CD4-positive, alpha-beta T cell treated with Interleukin-17A for 4 hours (primary cell): ENCODE data around the gene PPARGC1A.

Source experiments
- DNase-seq: peaks from one replicate; pipeline ENCODE4 v3.0.0-alpha.2; 2020; ENCODE audit warnings: mixed read lengths

Gene PPARGC1A

DNA sequence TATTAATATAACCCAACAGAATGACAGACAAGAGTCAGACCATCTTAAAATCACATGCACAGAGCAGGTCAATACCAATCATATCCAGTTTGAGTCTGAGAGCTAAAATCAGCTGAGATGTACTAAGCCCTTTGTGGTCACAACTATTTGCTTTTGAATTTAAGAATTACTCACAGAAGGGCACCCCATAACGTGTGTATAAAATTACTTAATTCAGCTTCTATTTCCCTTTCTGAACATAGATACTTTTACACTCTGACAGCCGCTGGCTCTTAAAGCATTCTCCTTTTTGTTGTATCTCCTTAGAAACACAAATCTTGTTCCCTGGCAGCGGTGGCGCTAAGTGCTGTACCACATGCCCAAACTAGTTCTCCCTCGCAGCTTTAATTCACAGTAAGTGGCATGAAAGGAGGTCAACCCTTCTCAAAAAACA, 14.8 kb upstream of the PPARGC1A start:
- no peak for DNase-seq

DNA sequence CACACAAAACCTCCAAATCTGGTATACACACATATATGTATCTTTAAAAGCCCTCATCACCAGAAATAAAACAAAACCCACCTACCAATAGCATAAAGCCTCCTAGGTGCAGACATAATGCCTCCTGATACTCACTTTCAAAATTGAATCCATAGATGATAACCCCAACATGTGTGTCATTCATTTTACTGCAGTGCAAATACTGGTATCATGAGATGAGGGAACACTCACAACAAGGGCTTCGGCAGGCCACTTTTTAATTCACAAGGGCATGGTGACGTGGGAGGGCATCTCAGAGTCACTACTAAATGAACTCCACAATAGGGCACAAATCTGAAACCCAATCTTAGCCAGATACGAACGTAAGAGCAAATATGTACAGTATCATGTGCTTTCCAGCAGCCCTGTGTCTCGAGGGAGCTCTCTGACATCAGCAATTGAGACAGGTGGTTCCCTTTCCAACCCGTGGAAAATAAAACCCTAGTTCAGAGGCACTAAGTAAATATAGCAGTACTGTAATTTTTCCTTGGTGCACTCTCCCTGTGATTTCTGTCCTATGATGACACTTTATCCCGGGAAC, 14.1 kb upstream of the PPARGC1A start:
- DNase-seq, result no peak

DNA sequence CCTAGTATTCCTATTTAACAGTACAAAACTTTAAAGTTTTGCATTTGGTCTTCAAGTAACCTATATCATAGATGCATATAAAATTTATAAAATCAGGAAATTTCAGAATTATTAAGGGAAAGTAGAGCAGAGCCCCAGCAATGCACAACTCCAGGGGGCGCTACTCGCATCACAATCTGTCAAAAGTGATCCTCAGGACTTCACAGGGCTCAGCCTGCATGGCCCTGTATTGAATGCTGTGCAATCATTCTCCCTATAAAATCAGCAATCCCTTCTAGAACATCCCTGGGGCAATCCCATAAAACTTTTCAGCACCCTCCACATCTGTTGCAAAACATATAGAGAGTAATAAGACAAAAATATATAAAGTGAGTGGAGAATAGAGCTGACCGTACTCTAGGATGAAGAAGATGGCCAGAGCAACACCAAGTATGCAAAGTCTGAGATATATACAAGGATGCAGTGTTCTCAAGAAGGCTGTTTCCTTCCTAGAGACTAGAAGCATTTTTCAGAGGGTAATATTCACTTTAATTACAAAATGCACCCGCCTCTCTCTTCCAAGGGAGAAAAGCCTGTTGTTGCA, 12.5 kb upstream of the PPARGC1A start:
- DNase-seq, result no peak

DNA sequence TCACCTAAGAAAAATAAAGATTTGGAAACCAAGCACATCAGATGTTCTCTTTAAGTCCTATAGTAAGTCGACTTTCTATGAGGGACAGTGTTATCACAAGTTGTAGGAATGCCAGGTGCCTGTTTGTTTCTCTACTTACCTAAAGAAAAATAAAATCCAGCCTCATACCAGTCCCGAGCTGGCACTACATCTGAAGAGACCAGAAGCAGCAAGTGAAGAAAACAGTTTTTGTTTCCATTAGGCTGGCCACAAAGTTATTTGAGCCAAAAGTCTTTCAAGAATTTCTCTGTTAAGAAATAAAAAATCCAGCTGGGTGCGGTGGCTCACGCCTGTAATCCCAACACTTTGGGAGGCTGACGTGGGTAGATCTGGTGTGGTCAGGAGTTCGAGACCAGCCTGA, 10.8 kb upstream of the PPARGC1A start:
- DNase-seq, result no peak

DNA sequence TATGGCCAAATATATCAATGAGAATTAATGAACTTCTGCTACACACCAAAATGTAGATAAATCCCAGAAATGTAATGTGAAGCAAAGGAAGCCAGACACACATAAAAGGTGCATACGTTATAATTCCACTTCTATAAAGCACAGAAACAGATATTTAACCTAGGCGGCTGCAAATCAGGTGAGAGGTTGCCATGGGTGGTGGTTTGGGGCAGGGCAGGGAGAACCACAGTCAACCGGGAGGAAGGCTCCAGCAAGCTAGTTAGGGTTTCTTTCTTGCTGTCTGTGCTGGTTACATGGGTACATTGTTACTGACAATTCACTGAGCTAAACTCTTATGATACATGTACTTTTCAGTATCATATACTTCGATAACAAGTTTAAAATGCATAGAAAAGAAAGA, 9.7 kb upstream of the PPARGC1A start:
- DNase-seq, result no peak

DNA sequence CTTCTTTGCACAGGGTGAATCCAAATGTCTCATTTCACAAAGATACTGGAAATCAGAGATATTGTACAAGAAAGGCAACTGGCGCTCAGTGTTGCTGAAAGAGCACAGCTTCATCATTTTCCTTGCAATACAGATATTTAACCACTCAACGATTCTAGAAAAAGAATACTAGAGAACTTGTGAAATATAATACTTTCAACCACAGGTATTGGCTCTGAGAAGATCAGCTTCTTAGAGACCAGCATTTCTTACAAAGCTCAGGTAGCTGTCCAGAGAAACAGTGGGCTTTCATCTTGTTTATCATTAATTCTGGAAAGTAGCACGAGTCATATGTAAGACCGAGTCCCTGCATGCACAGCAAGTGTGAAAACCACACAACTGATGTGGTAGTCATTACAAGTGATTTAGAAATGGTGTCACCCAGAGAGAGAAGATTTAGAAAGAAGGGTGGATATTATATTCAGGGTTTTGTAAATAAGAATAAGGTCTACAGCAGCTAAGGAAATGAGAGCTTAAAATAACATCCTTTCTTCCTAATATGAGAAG, 7.8 kb upstream of the PPARGC1A start:
- no peak for DNase-seq

DNA sequence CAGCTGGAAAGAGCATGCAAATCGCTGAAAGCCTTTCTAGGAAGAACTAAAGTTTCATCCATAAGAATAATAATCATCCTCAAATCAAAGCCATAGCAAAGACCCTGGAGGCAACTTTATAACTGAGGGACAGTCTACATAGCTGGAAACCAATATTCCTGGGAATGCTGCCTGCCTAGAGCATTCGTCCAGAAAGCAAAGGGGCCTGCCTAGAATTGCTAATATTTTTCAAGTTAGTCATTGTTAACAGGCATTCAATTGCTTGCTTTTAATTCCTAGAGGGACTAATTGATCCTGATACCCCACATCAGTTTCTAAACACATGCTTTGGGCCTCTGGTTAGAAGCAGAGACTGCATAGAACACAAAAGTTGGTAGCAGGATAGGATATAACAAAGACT, 4.2 kb upstream of the PPARGC1A start:
- DNase-seq, result no peak

DNA sequence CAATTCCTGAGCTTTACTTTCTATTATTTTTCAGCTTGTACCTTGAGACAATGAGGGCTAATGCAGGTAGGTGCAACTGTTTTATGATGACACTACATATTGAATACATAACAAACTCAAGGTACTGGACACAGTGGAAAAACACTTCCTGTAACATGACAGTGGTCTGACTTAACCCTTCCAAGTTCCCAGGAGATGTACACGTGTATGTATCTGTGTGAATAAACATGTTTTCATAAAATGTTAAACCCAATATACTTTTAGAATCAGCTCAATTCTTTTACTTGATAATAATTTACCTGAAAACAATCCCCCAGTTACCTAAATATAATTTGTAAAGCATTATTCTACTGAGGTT, 1.2 kb upstream of the PPARGC1A start:
- no peak for DNase-seq

DNA sequence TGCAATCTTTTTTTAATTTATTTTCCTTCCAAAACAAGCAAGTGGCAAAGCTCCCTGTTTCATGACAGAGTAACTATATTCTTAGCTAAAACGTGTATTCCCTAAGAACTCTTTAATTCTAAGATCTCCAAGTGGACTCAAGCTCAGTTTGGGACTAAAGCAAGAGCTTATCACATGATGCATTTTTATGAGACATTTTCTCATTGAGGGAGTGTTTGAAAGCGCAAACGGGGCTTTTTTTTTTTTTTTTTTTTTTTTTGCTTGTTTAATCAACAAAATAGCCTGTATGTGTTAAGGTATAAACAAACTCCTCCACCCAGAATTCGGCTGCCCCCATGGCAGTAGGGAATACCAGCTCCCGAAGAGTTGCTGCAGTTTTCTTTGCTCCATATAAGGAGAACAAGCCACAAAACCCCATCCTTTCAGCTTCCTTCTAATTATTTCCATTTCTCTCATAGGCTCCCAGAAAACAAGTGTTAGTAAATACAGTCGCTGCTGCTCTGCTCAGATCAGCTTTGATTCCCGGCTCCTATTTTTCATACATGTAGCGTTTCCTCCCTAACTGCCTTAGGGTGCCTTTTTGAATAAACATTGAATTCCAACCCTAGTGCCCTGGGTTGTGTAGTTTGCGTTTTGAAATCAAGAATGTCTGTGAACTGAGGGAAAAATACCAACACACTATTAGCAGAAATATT, 669 bp upstream of the PPARGC1A start:
- DNase-seq, result no peak

DNA sequence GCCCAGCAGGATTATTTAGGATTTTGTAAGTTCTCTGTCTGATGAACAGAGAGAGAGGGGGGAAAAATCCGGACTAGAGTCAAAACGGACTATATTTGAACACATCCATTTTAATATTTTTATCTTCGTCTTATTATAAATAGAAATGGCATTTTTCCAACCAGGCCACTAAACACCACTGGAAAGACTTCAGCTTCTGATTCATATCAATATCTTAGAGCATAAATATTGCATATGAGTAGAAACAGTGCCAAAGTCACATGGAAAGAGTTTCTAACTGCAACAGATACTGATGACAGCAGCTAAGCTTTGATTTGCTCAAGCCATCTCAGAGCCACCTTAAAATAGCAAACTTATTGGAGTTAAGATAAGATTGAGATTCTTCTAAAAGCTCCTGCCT, 456 bp downstream of the PPARGC1A start:
- DNase-seq, result no peak

DNA sequence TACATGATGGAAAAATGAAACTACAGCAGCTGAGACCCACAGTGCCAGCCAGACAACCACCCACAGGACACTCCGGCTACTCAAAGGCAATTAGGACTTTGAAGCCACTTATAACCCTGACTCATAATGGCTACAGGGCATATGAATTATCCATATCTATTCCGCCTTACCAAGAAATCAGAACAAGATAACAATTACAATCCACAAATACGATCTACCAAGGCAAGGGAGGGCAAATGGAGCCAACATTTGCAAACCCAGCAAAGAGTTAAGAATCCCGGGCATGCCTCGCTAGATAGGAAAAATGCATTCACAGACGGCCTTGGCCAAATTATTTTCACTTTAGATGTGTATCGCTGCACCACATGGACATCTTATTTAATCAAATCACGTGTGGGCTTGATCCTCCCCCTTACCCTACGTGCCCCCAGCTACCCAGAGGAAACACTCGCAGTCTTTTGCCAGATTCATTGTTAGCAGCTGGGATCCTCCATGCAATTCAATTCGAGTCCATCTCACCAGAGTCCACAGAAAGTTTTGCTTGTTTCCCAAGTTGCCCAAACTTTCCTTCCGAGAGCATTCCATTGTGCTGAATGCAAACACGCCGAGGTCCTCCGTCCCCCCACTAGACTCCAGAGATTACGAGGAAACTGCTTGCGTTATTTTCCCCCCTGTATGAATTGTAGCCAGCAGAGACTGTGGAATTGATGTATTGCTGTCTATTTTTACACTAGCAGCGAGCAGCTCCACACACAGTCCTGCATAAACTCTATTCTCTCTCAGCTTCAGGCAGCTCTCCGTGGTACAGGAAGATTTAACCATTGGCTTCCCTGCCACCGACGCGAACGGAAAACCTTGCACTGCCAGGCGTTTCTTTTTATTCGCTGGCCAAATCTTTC, 1.2 kb downstream of the PPARGC1A start:
- DNase-seq, result no peak

DNA sequence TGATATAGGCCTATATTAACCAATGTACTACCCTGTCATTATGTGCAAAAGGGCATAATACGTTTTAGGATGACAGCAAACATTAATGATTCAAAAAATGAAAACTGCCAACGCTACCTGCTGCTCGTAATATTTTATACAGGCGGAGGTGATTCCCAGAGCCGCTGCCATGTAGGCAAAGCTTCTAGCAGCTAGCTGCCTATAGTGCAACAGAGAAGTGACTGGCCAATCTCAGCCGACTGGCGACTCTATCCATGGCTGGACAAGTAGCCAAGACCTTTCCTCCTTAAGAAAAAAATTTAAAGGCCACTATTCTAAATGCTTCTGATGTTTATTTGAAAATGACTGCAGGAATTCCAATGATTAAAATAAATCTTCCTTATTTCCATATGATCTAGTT, 1.9 kb downstream of the PPARGC1A start:
- no peak for DNase-seq

DNA sequence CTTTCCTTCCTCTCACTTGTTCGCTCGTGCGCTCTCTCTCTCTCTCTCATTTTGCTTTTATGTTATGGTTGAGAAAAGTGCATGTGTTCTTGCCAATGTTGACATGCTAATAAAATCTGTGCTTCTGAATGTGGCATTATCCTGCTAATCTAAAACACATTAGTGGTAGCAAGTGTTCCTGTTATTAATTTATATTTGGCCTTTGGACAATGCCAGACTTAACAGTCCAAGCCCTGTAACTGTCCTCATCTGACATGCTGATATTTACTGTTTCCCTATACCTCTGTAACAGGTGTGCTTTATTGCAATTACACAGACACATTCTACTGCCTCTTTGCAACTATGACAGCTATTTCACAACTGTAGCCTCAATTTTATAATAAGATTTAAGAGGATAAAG, 2.7 kb downstream of the PPARGC1A start:
- no peak for DNase-seq

DNA sequence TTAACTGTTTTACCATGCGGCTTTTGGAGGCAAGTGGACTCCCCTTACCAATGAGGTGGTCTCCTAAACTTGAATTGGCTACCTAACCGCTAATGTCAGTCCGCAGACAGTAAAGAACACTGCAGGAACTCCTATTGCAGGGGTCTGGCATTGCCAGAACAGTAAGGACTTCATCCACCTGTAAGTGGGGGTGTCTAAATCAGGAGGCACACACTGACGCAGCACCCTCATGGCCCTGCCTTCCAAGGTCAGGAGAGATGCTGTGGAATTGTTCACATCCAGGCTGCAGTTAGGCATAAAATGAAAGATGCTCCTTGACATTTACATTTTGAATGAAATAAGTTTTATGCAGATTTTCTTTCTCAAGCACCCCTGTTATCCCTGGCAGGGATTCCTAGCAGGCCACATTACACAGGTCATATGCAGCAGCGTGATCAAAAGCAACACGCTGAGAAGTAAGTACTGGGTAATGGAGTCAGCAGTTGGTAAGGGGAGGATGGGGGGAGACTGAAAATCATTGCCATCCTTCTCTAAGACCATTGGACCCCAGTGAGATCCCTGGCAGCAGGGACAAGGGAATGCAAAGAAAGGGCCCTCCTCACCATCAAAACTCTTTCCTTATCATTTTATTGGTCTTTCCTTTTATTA, 3.8 kb downstream of the PPARGC1A start:
- DNase-seq, result no peak

DNA sequence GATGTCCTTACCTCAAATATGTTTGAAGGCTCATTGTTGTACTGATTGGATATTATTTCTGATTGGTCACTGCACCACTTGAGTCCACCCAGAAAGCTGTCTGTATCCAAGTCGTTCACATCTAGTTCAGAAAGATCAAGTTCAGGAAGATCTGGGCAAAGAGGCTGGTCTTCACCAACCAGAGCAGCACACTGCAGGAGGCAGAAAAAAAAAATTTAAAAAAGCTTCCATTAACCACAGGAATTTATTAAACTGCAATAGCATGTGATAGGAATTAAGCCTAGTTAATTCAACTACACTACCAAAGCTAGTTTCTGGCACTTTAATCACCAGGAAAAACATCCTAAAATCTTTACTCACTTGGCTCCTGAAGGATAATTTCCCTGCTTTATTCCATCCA, 5.1 kb downstream of the PPARGC1A start:
- no peak for DNase-seq

DNA sequence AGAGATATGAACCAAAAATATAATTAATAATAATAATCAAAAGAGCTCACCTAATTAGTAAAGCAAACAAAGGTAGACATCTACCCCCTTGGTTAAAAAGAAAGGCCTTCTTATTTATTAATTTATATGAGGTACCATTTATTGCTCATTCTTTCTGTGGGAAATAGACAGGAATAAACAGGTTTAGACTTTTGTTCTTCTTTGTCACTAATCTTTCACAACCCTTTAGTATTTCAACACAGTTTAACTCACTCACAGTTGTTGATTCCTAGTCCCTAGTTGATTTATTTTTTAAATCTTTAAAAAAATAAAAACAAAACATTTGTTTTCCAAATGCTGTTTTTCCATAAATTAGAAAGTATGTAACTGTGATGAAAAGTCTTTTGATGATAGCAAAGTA, 5.6 kb downstream of the PPARGC1A start:
- DNase-seq, result no peak

DNA sequence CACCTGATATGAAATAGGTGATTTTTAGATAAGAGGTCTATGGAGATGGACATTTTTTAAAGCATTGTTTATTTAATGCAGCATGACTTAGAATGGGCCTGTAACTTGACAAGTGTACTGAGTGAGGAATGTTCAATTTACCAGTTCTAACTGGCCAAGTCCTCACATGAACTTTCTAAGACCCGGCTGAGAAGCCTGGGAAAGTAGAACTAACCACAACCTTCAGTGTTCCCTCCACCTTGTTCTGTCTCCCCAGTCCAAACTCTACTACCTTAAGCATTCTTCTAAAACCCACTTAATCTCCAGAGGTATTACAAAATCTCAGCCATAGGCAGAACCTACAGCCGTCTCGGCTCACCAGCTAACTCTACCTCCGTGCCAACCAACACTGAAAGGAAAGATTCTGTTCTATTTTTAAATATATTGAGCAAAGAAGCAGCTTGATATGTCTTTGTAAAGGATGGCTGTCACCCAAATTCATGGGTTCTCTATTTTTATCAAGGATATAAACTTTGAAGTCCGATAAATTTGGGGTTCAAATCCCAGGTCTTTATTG, 6.8 kb downstream of the PPARGC1A start:
- no peak for DNase-seq

DNA sequence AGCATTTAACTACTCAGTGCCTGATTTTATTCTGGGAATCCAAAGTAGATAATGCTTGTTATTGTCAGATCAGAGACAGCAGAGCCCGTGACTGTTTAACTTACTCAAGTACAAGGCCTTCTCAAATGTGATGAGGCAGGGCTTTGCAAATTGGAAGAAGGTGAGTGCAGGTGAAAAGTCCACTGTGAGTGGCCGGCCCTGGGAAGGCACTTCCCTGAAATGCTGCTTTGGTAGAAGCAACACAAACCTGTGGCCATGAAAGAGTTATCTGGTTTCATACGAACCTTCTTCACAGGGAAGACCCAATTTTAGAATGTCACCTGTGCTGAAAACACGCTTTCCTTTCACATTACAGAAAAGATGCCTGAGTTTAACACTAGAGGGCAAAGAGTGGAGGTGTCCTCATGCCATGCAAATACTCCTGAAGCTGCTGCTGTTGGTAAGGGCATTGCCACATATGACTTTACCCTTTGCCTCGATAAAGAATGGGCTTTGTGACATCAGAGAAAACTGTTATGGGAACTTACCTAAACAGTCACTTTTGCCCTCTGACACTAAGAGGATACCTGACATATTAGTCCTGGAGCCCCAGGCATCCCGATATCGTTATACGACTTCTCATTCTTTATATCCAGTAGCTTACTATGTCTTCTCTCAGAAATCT, 8.0 kb downstream of the PPARGC1A start:
- DNase-seq, result no peak

DNA sequence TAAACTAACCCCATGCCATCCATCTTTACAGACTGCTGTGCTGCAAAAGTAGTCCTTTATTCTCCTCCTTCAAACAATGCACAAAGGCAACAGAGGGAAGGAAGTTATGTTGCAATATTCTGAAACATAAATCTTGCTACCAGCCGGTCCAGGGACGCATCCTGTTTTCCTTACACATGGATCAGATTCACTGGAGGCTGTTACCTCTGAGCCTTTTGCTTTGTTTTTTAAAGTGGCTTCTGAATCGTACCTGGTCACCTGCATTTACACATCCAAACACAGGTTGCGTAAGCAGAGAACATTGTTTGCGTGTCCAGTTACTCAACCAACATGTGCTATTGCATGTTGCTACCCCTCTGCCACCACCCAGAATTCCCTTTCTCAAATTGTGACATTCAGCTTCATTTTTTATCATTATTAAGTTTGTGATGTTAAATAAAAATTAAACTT, 8.8 kb downstream of the PPARGC1A start:
- DNase-seq, result no peak

DNA sequence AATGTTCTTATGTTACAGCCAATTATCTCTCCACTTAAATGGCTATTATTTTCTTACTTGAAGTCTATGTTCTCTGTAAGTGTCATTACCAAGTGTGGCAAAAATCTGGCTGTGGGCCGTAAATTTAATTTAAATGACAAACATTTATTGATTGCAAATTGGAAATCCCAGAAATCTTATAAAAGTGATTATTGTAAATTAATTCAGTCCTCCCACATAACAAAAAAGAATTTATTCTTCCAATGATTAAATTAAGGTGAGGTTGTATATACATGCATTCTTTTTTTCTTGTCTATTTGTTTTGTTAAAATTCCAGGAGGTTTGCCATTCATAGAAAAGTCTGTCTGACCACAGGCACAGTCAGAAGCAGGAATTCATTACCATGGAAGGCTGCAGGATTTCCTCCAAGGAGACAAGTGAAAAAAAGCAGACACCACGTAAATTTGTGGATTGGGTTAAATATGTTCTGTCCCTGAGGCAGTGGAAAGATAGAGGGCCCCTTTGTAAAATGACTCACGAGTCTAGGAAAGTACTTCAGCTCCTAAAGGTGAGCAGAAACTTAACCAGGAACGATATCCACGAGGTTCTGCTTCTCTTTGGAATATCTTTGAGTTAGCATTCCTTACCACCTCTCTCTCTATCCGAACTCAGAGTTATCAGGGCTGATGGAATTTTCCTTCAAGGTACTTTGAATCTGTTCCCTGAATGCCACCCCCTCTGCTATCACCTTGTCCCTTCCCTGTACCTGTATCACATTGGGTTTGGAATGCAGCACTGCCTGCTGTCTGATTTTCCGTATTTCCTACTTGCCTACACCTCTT, 10.7 kb downstream of the PPARGC1A start:
- no peak for DNase-seq
